T-cell (primary cell): ENCODE results near the gene PCGF2. TPM values are rescaled to one million over a fixed set of nuclear protein-coding genes. Genes with fewer than 3 reads are reported as not detected.

Experiments
- ATAC-seq, 4 experiments: fragments of 200-7000 bp in 3 of 4; fragments of 150-1000 bp in 1 of 4; cut with Tn5 transposase; replicated peaks in 1 of 4; 1 replicate in 3 of 4; 2 replicates in 1 of 4; pipeline ENCODE4 v1.10.0; 2021; ENCODE audit warnings: moderate library complexity in 3 of 4, mild to moderate bottlenecking in 2 of 4, moderate number of reproducible peaks in 1 of 4
- CTCF ChIA-PET, 2 donors: fragments of 300-600 bp; sonication (Branson Sonifier 250); formaldehyde crosslinking; loops; one replicate each; lab custom pipeline; 2022; ENCODE audit warnings: antibody characterized with exemption in 2 of 2; lab: Charles Lee
- POLR2A ChIA-PET, 2 donors: fragments of 300-600 bp; sonication (Branson Sonifier 250); formaldehyde crosslinking; loops; one replicate each; lab custom pipeline; 2022; ENCODE audit warnings: antibody characterized with exemption in 2 of 2; lab: Charles Lee
- DNase-seq, 35 experiments: peaks; one replicate each; pipeline versions ENCODE4 v3.0.0 to v3.0.0-alpha.2; 2013 to 2023
- H3K27ac ChIP-seq: one replicate; pipeline ENCODE4 v1.5.1; 2013; ENCODE audit warnings: low read length
- H3K27me3 ChIP-seq, 2 experiments: replicated peaks in 1 of 2; 1 replicate in 1 of 2; 2 replicates in 1 of 2; pipeline versions ENCODE4 v1.6.1 to v1.7.0; 2013; ENCODE audit warnings: low read length in 1 of 2, mixed read lengths in 1 of 2; ENCODE audit not compliant: control insufficient read depth in 2 of 2, insufficient read depth in 2 of 2; ENCODE audit errors: extremely low read depth in 1 of 2
- H3K36me3 ChIP-seq, 2 donors: 1 replicate in 1 of 2; 2 replicates in 1 of 2; pipeline versions ENCODE4 v1.6.1 to v1.7.0; 2013; ENCODE audit warnings: low read length in 1 of 2; ENCODE audit not compliant: control insufficient read depth in 2 of 2, insufficient read depth in 1 of 2; ENCODE audit errors: extremely low read depth in 1 of 2
- H3K4me1 ChIP-seq, 2 experiments: 1 replicate in 1 of 2; 2 replicates in 1 of 2; pipeline versions ENCODE4 v1.6.1 to v1.7.0; 2013; ENCODE audit warnings: low read length in 2 of 2, mixed read lengths in 1 of 2; ENCODE audit not compliant: insufficient read depth in 2 of 2, control insufficient read depth in 1 of 2; ENCODE audit errors: extremely low read depth in 1 of 2
- H3K4me3 ChIP-seq, 2 donors: 1 replicate in 1 of 2; 2 replicates in 1 of 2; pipeline versions ENCODE4 v1.5.1 to v1.7.0; 2013; ENCODE audit warnings: mild to moderate bottlenecking in 2 of 2, low read length in 1 of 2, moderate library complexity in 1 of 2; ENCODE audit not compliant: control insufficient read depth in 1 of 2; ENCODE audit errors: extremely low read depth in 1 of 2
- H3K9me3 ChIP-seq: 2 replicates; pipeline ENCODE4 v1.7.0; 2013
- H3K27ac Mint-ChIP-seq, 2 donors: one replicate each; pipeline ENCODE4 v1.8.0; 2020 to 2021; ENCODE audit warnings: mild to moderate bottlenecking in 2 of 2, mixed read lengths in 2 of 2
- H3K27me3 Mint-ChIP-seq, 2 donors: one replicate each; pipeline ENCODE4 v1.8.0; 2021 to 2022; ENCODE audit warnings: mixed read lengths in 2 of 2
- H3K36me3 Mint-ChIP-seq: one replicate; pipeline ENCODE4 v1.8.0; 2021; ENCODE audit warnings: mixed read lengths
- H3K4me1 Mint-ChIP-seq, 3 donors: one replicate each; pipeline ENCODE4 v1.8.0; 2020 to 2022; ENCODE audit warnings: mixed read lengths in 3 of 3, mild to moderate bottlenecking in 1 of 3
- H3K4me3 Mint-ChIP-seq, 3 donors: one replicate each; pipeline ENCODE4 v1.8.0; 2020 to 2022; ENCODE audit warnings: mild to moderate bottlenecking in 3 of 3, mixed read lengths in 3 of 3, moderate library complexity in 3 of 3
- H3K9me3 Mint-ChIP-seq, 3 donors: one replicate each; pipeline ENCODE4 v1.8.0; 2020 to 2022; ENCODE audit warnings: mixed read lengths in 3 of 3
- WGBS: methylation state at CpG from one replicate; pipeline ENCODE4 v1.1.5; 2013; ENCODE audit warnings: missing lambda C conversion rate; ENCODE audit not compliant: insufficient coverage; 5-methylcytosine and 5-hydroxymethylcytosine counted together
- total RNA-seq, 35 experiments: library from RNA in 6 of 35; stranded (reverse) in 6 of 35; fragments of 120-200 nt in 1 of 35; gene quantifications; one replicate each; pipeline versions ENCODE4 v1.2.1 to v1.2.4 and lab custom pipeline; 2013 to 2026

Gene PCGF2
- total RNA-seq, 5 donors from 2014 or later (not counting 1 experiment from before 2014, with no cell fraction given): 0.28 to 0.69 (median 0.53) TPM; not detected in 2

DNA sequence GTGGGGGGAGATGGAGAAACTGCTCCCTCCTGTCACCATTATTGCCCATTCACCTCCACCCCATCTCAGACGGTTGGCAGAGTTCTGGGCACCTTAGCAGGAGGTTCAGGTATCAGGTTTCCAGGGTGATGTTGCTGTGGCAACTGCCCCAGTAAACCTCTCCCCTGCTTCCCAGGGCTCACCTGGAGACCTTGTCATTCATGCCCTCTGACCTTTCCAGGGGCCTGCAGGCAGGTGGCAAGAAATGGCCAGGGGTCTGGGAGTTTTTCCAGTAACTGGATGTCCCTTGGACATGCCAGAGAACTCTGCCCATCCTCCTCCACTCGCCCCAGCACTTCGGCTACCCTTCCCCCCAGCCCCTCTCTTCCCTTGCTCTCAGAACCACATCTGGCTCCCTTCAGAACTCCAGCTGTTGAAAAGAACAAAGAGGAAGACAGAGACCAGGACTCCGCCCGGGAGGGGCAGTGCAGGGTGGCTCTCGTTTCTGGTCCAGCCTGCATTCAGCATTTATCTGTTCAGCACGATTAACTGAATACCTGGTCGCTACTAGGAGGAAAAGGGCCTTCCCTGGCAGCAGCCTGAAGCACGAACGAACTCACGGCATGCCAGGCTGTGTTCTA, 34.6 kb downstream of the PCGF2 start:
- Mint-ChIP-seq H3K4me3 (no peak overlapping the region), H3K9me3 (no peaks in the 10 kb centered on the region), H3K27ac (no peak overlapping the region), H3K4me1 (peaks cover 34 to 41% (median 37%) of the 10 kb centered on the region in 3 donors), H3K27me3 (no peaks in the 10 kb centered on the region), H3K36me3 (peaks cover 56% of the 10 kb centered on the region)
- Histone ChIP-seq H3K36me3 (peaks cover 40 to 97% of the 10 kb centered on the region in 2 donors), H3K27ac (no peak overlapping the region), H3K27me3 (no peaks in the 10 kb centered on the region), H3K9me3 (no peaks in the 10 kb centered on the region), H3K4me3 (no peak overlapping the region), H3K4me1 (peaks cover 10 to 65% of the 10 kb centered on the region in 2 experiments)
- POLR2A ChIA-PET: no interaction called here
- CTCF ChIA-PET: no interaction called here
- ATAC-seq: no peak
- DNase-seq: no peak
- 95% methylated on average over 2 of the region's 11 CpGs for WGBS

GRCh38 chr17:38712593-38712992, 35.5 kb downstream of the PCGF2 start:
- Mint-ChIP-seq H3K27me3 (no peaks in the 10 kb centered on the region), H3K27ac (no peak overlapping the region), H3K4me3 (no peak overlapping the region), H3K9me3 (no peaks in the 10 kb centered on the region), H3K4me1 (peaks cover 35 to 46% (median 44%) of the 10 kb centered on the region in 3 donors), H3K36me3 (peaks cover 60% of the 10 kb centered on the region)
- H3K27ac ChIP-seq: no peak overlapping the region
- 100% methylated on average over 1 of the region's 10 CpGs for WGBS
- ChIA-PET POLR2A (no interaction called here), CTCF (no interaction called here)
- no peaks in the 10 kb centered on the region for H3K9me3 ChIP-seq
- H3K27me3 ChIP-seq: no peaks in the 10 kb centered on the region
- peaks cover 11 to 68% of the 10 kb centered on the region in 2 experiments for H3K4me1 ChIP-seq
- ATAC-seq (no peak), DNase-seq (no peak)
- no peak overlapping the region for H3K4me3 ChIP-seq
- H3K36me3 ChIP-seq: peaks cover 43 to 98% of the 10 kb centered on the region in 2 donors

GRCh38 chr17:38711792-38712571, 36.2 kb downstream of the PCGF2 start:
- no peak for ATAC-seq
- H3K4me1 Mint-ChIP-seq: peaks cover 40 to 51% (median 50%) of the 10 kb centered on the region in 3 donors

GRCh38 chr17:38710985-38711384, 37.2 kb downstream of the PCGF2 start:
- 95% methylated on average over 4 of the region's 5 CpGs for WGBS
- Mint-ChIP-seq H3K9me3 (no peaks in the 10 kb centered on the region), H3K4me1 (peaks cover 45 to 58% (median 56%) of the 10 kb centered on the region in 3 donors), H3K4me3 (no peak overlapping the region), H3K36me3 (peaks cover 51% of the 10 kb centered on the region), H3K27me3 (no peaks in the 10 kb centered on the region), H3K27ac (peak overlapping the region; percentile 34 to 52)
- ChIA-PET POLR2A (no interaction called here), CTCF (interaction anchor here in 1 of 2 donors (0.6 to 1.8 kb wide), 2 partner anchors 17 to 32 kb away, joined by 3 to 6 read pairs; no protein-coding TSS in a partner anchor)
- H3K27me3 ChIP-seq: no peaks in the 10 kb centered on the region
- H3K36me3 ChIP-seq: peaks cover 33 to 86% of the 10 kb centered on the region in 2 donors
- no peak overlapping the region for H3K27ac ChIP-seq
- no peak for DNase-seq
- no peak overlapping the region for H3K4me3 ChIP-seq
- peaks cover 14 to 71% of the 10 kb centered on the region in 2 experiments for H3K4me1 ChIP-seq
- ATAC-seq: no peak
- H3K9me3 ChIP-seq: no peaks in the 10 kb centered on the region

More at GRCh38 chr17:38711792-38712571, 36.2 kb downstream of the PCGF2 start:
- CTCF ChIA-PET: interaction anchor here in 1 of 2 donors (0.5 kb wide), 1 partner anchor 36 kb away, joined by 3 read pairs; no protein-coding TSS in a partner anchor
- Histone ChIP-seq H3K4me3 (no peak overlapping the region), H3K27ac (no peak overlapping the region), H3K27me3 (no peaks in the 10 kb centered on the region), H3K4me1 (peaks cover 14 to 69% of the 10 kb centered on the region in 2 experiments), H3K9me3 (no peaks in the 10 kb centered on the region), H3K36me3 (peaks cover 42 to 96% of the 10 kb centered on the region in 2 donors)
- H3K27ac Mint-ChIP-seq: peak overlapping the region in 1 of 2 donors; percentile 28
- DNase-seq: no peak
- no peaks in the 10 kb centered on the region for H3K27me3 Mint-ChIP-seq
- peaks cover 55% of the 10 kb centered on the region for H3K36me3 Mint-ChIP-seq
- POLR2A ChIA-PET: no interaction called here
- H3K4me3 Mint-ChIP-seq: no peak overlapping the region
- H3K9me3 Mint-ChIP-seq: no peaks in the 10 kb centered on the region
- 85% methylated on average over 15 of the region's 26 CpGs for WGBS

DNA sequence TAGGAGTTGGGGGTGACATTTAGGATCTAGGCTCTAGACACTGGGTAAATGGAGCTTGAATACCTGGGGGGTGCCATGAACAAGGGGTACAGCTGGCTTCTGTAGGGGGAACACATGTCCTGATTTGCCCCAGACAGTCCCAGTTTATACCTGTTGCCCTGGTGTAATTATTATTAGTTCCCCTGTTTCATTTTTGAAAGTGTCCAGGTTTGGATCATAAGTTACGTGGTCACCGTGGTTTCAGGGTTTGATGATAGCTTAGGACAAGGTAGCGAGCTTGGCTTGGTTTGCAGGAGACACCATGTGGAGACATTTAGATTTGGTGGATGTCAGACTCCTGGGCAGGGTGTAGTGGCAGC, 37.6 kb downstream of the PCGF2 start:
- WGBS: 100% methylated on average over 3 of the region's 3 CpGs
- CTCF ChIA-PET: interaction anchor here (0.5 to 1.8 kb wide), 3 partner anchors 18 to 32 kb away, joined by 3 to 6 read pairs (median 3); no protein-coding TSS in a partner anchor
- peaks cover 47% of the 10 kb centered on the region for H3K36me3 Mint-ChIP-seq
- peaks cover 45 to 56% (median 54%) of the 10 kb centered on the region in 3 donors for H3K4me1 Mint-ChIP-seq
- peaks cover 31 to 82% of the 10 kb centered on the region in 2 donors for H3K36me3 ChIP-seq
- ATAC-seq: no peak
- H3K4me3 Mint-ChIP-seq: no peak overlapping the region
- H3K9me3 ChIP-seq: no peaks in the 10 kb centered on the region
- no peak overlapping the region for H3K27ac ChIP-seq
- POLR2A ChIA-PET: no interaction called here
- peaks cover 14 to 69% of the 10 kb centered on the region in 2 experiments for H3K4me1 ChIP-seq
- H3K9me3 Mint-ChIP-seq: no peaks in the 10 kb centered on the region
- H3K27ac Mint-ChIP-seq: peak overlapping the region; percentile 66 to 69
- no peak overlapping the region for H3K4me3 ChIP-seq
- DNase-seq: no peak
- no peaks in the 10 kb centered on the region for H3K27me3 Mint-ChIP-seq
- no peaks in the 10 kb centered on the region for H3K27me3 ChIP-seq

DNA sequence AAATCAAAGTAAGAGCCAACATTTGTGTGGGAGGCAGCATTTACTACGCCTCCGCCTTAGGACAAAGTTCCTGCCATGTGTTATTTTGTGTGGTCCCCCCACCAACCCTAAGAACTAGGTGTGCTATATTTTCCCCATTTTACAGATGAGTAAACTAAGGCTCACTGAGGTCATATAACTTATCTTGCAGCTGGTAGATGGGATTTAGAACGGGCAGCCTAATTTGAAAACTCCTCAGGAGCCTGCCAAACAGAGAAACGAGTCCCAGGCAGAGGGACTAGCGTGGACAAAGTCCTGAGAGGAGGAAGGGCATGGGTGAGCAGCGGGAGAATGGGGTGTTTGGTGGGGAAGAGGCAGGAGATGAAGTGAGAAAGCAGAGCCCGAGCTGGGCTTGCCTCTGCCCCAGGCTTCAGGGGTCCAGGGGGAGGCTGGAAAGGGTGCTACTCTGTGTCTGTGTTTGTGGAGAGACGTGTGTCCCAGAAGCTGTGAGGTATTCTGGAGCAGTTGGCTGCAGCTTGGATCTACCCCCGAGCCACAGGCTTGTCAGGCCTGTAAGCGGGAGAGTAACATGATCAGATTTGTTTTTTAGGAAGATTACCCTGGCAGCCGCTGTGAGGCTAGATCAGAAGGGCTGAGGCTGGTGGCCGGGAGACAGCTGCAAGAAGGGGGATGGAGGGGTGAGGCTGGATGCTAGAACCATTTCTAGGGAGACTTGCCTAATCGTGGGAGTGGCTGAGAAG, 38.1 kb downstream of the PCGF2 start:
- H3K27ac ChIP-seq: no peak overlapping the region
- no peaks in the 10 kb centered on the region for H3K9me3 Mint-ChIP-seq
- DNase-seq (no peak), ATAC-seq (no peak)
- H3K36me3 Mint-ChIP-seq: peaks cover 41% of the 10 kb centered on the region
- H3K27me3 Mint-ChIP-seq: no peaks in the 10 kb centered on the region
- H3K4me1 ChIP-seq: peaks cover 14 to 65% of the 10 kb centered on the region in 2 experiments
- H3K27ac Mint-ChIP-seq: peak overlapping the region; percentile 66 to 69
- peaks cover 45 to 54% (median 54%) of the 10 kb centered on the region in 3 donors for H3K4me1 Mint-ChIP-seq
- no peak overlapping the region for H3K4me3 ChIP-seq
- ChIA-PET CTCF (interaction anchor here (0.5 to 1.8 kb wide), 2 partner anchors 18 to 32 kb away, joined by 3 to 6 read pairs; no protein-coding TSS in a partner anchor), POLR2A (interaction anchor here (0.6 to 0.7 kb wide), 2 partner anchors 15 to 414 kb away, joined by 3 read pairs; no protein-coding TSS in a partner anchor)
- no peaks in the 10 kb centered on the region for H3K9me3 ChIP-seq
- 89% methylated on average over 11 of the region's 13 CpGs for WGBS
- peaks cover 26 to 77% of the 10 kb centered on the region in 2 donors for H3K36me3 ChIP-seq
- no peak overlapping the region for H3K4me3 Mint-ChIP-seq
- H3K27me3 ChIP-seq: no peaks in the 10 kb centered on the region
